Measurements from ENCODE around the gene GOLM1. TPM values are rescaled to one million over a fixed set of nuclear protein-coding genes. Genes with fewer than 3 reads are reported as not detected.

The GOLM1 gene
- total RNA-seq, 1 donor, result 6.9 TPM

DNA sequence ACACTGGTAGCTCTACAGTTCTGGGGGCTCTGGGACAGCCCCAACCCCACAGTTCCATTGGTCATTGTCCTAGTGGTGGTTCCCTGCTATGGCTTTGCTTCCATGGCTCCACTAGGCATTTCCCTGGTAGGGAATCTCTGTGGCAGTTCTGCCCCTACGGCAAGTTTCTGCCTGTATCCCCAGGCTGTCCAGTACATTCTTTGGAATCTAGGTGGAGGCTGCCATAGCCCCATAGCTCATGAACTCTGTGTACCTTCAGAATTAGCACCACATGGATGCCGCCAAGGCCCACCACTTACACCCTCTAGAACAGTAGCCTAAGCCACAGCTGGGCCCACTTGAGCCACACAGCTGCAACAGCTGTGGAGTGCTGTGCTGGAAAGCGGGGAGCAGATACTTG lies 3.3 kb upstream of the GOLM1 start:
- no peak overlapping the region for H3K4me3 ChIP-seq (ENCODE audit: low read length)
- peaks cover 28% of the 10 kb centered on the region for H3K27me3 ChIP-seq (ENCODE audit: insufficient read depth, low read length)
- H3K9me3 ChIP-seq (ENCODE audit: low read depth, low read length), result no peaks in the 10 kb centered on the region
- peaks cover 12% of the 10 kb centered on the region for H3K4me1 ChIP-seq (ENCODE audit: insufficient read depth, low read length)

DNA sequence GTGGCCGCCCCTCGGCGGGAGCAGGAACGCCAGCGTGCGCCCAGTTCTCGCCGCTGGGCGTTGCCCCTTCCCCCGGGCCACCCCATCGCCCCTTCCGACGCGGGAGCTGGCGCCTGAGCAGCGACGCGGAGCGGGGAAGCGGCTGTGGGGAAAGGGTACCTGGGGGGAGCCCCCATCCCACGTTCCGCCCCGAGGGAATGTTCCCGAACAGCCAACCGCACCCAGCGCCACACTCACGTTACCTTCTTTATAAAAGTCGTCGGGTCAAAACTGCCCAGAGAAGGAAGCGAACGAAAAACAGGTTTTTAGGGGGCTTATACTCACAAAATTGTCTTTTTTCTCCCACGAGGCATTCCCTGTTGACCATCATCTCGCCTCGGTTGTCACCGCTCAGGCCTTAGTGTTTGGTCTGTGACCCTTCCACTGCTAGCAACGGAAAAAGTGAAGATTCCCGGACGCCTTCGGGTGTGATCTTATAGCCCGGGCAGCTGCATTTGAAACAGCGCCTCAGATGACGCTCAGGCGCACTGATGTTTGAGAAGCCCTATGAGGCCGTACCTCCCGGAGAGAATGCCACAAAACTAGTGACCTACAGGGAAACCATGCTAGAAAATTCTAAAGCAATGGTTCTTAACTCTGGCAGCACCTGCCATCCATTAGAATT lies 475 bp upstream of the GOLM1 start:
- peaks cover 35% of the 10 kb centered on the region for H3K27me3 ChIP-seq (ENCODE audit: insufficient read depth, low read length)
- no peaks in the 10 kb centered on the region for H3K9me3 ChIP-seq (ENCODE audit: low read depth, low read length)
- H3K4me3 ChIP-seq (ENCODE audit: low read length), result peak overlapping the region; percentile 44

DNA sequence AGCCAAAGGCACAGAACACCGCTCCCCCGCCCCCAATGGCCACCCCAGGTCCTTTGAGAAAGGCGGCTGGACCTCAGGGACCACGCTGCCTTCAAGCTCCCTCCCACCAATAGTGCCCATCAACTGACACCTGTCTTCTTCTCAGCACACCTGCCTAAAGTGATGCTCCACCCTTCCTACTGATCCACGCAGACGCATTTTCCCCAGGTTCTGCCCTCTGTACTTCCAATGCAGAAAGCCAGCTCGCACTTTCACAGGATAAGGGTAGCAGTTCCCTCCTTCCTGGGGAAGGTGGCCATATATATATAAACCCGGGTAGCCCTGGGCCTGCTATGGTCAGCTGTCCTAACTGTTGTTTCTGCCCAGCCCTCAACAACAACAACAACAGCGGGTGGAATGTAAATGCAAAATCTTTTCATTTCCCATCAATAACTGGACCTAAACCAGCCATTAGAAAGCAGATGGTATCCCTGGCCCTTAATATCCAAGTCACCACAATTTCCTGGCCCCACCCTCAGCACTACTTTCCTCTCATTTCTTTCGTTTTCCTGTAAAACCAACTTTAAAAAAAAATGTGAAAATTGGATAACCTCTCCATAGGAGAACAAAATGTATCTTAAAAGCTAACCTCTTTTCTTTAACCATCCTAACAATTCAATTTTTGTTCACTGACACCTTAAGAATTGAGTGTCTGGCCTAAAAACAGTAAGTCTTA lies 1.7 kb downstream of the GOLM1 start:
- peaks cover 27% of the 10 kb centered on the region for H3K4me1 ChIP-seq (ENCODE audit: insufficient read depth, low read length)
- no peaks in the 10 kb centered on the region for H3K9me3 ChIP-seq (ENCODE audit: low read depth, low read length)
- peaks cover 29% of the 10 kb centered on the region for H3K27me3 ChIP-seq (ENCODE audit: insufficient read depth, low read length)
- no peak overlapping the region for H3K4me3 ChIP-seq (ENCODE audit: low read length)

More for the DNA sequence above, 475 bp upstream of the GOLM1 start:
- H3K4me1 ChIP-seq (ENCODE audit: insufficient read depth, low read length), result peaks cover 19% of the 10 kb centered on the region

DNA sequence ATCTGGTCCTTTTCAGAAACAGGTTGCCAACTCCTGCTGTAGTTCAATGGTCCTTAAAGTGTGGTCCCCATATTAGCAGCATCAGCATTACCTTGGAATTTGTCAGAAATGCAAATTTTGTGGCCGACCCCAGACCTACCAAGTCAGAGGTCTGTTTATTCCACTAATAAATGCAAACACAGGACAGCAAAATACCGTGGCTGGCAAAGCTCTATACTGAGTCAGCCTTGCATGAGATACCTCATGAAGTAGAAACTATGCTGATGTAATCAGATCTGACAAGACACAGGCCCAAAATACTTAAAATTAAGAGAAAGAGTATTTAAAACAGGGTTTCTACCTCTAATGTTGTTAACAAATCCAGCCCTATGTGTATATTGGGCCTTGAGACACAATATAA lies 3.0 kb downstream of the GOLM1 start:
- no peak overlapping the region for H3K4me3 ChIP-seq (ENCODE audit: low read length)
- peaks cover 29% of the 10 kb centered on the region for H3K27me3 ChIP-seq (ENCODE audit: insufficient read depth, low read length)
- H3K9me3 ChIP-seq (ENCODE audit: low read depth, low read length), result no peaks in the 10 kb centered on the region
- peaks cover 27% of the 10 kb centered on the region for H3K4me1 ChIP-seq (ENCODE audit: insufficient read depth, low read length)

DNA sequence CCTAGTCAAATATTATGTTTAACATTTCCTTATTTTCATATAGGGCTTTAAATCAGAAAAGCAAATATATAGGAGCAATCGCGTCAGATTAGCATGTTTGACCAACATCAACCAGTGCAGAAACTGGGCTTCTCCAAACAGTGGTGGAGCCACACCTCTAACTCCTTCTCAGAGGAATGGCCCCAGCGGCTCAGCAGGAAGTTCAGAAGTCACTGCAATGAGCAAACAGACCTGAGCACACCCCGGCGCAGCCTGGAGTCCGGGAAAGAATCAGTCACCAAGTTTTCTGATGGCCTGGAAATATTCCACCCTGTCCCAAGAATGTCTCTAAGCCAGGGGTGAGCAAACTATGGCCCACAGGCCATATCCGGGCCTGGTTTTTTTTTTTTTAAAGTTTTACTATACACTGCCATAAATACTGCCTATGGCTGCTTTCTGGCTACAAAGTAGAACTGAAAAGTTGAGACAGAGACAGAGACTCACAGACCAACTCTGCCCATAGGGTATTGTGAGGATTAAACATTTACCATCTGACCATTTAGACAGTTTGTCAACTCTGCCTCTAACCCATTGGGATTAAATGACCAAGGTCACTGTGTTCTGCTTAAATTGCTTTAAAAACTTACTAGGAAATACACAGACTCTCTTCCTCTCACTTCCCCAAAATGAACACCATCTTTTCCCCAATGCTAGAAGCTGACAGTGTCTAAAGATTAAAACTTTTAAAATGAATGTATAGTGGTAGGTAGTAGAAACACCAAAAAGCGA lies 5.4 kb downstream of the GOLM1 start:
- Histone ChIP-seq H3K4me1 (ENCODE audit: insufficient read depth, low read length) (peaks cover 23% of the 10 kb centered on the region), H3K4me3 (ENCODE audit: low read length) (no peak overlapping the region), H3K27me3 (ENCODE audit: insufficient read depth, low read length) (peaks cover 16% of the 10 kb centered on the region), H3K9me3 (ENCODE audit: low read depth, low read length) (no peaks in the 10 kb centered on the region)

DNA sequence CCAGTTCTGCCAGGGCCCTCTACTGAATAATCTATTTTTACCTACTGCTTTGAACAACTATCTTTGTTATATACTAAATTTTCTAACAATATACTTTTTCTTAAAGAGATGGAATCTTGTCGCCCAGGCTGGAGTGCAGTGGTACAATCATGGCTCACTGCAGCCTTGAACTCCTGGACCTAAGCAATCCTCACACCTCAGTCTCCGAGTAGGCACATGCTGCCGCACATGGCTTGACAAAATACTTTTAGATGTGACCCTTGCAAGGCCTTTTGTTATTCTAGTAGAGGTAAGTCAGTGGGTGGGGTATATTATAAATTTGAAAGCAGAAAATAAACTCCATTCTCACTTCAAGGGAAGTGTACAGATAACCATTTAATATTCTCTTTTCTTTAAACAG lies 7.9 kb downstream of the GOLM1 start:
- Histone ChIP-seq H3K4me1 (ENCODE audit: insufficient read depth, low read length) (peaks cover 12% of the 10 kb centered on the region), H3K9me3 (ENCODE audit: low read depth, low read length) (no peaks in the 10 kb centered on the region), H3K4me3 (ENCODE audit: low read length) (no peak overlapping the region), H3K27me3 (ENCODE audit: insufficient read depth, low read length) (peaks cover 2% of the 10 kb centered on the region)

DNA sequence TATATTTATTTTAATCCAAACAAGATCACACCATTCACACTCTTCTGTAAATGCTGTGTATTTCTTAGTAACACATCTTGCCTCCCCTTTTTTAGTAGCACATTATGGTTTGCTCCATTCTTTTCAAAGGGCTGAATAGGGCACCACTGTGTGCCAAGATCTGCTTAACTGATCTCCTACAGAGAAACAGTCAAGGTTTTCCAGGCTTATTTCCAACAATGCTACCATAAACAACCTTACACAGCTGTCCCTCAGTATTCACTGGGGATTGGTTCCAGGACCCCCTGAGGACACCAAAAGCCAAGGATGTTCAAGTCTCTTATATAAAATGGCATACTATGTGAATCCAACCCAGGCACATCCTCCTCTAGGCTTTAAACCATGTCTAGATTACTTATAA lies 16.5 kb downstream of the GOLM1 start:
- Histone ChIP-seq H3K4me3 (ENCODE audit: low read length) (no peak overlapping the region), H3K4me1 (ENCODE audit: insufficient read depth, low read length) (no peaks in the 10 kb centered on the region), H3K27me3 (ENCODE audit: insufficient read depth, low read length) (no peaks in the 10 kb centered on the region), H3K9me3 (ENCODE audit: low read depth, low read length) (no peaks in the 10 kb centered on the region)

DNA sequence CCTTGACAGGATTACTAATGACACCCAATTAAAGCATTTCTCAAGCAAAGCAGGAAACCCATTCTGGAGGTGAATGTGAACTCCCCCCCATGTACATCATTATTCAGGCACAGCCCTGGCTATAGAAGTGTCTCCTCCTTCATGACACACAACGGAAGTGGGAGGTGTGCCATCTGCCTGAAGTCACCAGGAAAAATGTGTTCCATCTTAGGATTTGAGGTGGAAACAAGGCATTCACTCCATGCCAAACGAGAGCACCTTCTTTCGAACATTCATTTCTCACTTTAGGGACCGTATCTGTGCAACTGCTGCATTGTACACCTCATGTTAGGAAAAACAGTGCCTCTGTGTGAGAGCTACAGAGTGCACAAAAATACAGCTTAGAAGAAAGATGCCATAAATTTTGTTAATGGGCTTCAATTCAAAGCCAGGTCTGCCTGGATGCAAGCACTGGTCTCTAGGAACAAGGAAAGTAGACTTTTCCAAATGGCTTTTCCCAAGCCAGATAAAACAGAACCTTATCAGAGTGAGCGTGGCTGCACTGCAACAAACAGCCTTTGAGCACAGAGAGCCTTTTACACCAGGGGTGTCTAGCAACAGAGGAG lies 19.4 kb downstream of the GOLM1 start:
- Histone ChIP-seq H3K4me3 (ENCODE audit: low read length) (no peak overlapping the region), H3K4me1 (ENCODE audit: insufficient read depth, low read length) (no peaks in the 10 kb centered on the region), H3K9me3 (ENCODE audit: low read depth, low read length) (no peaks in the 10 kb centered on the region), H3K27me3 (ENCODE audit: insufficient read depth, low read length) (no peaks in the 10 kb centered on the region)

DNA sequence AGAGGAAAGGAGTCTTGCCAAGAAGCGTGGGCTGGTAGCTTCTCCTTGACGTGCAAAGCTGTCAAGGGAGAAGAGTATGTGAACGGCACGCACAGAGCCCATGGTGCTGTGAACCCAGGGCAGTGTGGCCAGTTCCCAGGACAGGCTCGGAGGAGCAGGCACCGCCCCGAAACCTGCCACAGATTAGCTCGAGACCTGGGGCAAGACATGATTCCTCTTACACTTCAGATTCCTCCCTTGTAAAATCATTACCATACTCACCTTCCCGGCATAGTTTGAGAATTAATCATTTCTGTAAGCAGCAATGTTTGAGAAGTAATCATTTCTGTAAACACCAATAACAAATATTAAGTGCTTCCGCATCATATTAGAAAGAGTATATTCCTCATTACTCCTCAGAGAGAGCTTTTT lies 19.9 kb downstream of the GOLM1 start:
- Histone ChIP-seq H3K27me3 (ENCODE audit: insufficient read depth, low read length) (no peaks in the 10 kb centered on the region), H3K9me3 (ENCODE audit: low read depth, low read length) (no peaks in the 10 kb centered on the region), H3K4me3 (ENCODE audit: low read length) (no peak overlapping the region), H3K4me1 (ENCODE audit: insufficient read depth, low read length) (peaks cover 3% of the 10 kb centered on the region)

DNA sequence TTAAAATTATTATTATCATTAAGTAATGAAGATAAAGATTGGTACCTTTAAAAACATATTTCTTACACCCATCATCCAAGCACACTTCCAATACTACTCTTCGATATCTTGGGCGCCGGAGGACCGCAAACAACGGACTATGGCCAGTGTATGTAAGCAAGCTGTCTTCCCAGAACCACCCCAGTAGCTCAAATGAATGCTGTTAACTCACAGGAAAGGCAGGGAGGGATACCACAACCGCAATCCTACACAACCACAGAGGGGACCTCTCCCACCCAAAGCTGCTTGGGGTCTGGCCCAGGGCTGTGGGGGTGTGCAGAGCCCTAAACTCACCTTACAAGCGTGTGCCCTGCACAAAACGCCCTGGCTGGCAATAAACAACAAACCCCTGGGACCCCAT lies 20.6 kb downstream of the GOLM1 start:
- Histone ChIP-seq H3K9me3 (ENCODE audit: low read depth, low read length) (no peaks in the 10 kb centered on the region), H3K4me3 (ENCODE audit: low read length) (no peak overlapping the region), H3K4me1 (ENCODE audit: insufficient read depth, low read length) (peaks cover 5% of the 10 kb centered on the region), H3K27me3 (ENCODE audit: insufficient read depth, low read length) (no peaks in the 10 kb centered on the region)

DNA sequence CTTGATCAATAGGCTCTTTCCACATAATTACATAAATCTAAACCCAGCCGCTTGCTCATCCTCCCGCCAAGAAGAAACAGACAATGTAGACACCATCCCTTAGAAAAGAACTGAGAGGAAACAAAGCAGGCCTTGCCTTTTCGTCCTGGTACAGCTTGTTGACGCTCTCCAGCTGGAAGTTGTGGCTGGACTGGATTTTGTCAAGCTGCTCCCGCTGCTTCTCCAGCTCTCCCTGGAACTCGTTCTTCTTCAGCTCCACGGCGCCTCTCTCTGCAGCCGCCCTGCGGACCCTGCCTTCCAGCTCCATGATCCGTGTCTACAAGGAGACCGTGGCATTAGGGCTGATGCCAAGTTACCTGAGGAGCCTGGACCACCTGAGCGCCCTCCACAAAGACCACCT lies 22.1 kb downstream of the GOLM1 start:
- Histone ChIP-seq H3K4me3 (ENCODE audit: low read length) (no peak overlapping the region), H3K9me3 (ENCODE audit: low read depth, low read length) (no peaks in the 10 kb centered on the region), H3K4me1 (ENCODE audit: insufficient read depth, low read length) (peaks cover 5% of the 10 kb centered on the region), H3K27me3 (ENCODE audit: insufficient read depth, low read length) (no peaks in the 10 kb centered on the region)

DNA sequence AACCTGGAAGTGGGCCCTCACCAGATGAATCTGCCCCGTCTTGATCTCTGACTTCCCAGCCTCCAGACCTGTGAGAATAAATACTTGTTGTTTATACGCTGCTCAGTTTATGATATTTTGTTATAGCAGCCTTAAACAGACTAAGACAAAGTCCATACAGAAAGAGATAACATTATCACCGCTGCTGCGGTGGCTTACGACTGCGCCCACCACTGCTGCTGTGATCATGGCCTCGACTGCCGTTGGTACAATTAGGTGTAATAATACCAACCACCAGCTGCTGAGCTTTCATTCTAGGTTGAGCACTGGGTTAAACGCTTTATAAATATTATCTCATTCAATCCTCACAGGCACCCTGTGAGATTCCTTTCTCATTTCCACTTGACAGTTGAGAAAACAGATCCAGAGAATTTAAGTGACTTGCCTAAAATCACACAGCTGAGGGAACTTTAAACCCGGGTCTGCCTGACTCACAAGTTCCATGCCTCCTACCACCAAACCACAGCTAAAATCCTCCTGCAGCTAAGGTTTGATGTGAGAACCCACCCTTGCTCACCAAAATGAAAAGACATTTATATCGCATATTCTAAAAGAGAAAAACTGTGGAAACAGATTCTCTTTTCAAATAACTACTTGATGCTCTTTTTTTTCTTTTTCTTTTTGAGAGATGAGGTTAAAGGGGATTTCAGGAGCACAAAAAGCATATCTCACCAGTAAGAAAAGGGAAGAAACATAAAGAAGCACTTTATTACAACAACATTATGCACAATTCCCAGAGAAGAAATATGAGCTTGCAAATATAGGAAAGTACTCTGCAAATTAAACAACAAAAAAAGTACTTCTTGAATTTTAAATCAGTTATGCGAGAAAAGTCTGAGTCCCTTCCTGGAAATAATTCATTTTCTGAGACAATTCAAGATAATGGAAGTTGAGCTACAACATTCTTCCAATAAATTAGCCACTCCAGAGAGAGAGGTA lies 23.9 kb downstream of the GOLM1 start:
- no peaks in the 10 kb centered on the region for H3K27me3 ChIP-seq (ENCODE audit: insufficient read depth, low read length)
- H3K9me3 ChIP-seq (ENCODE audit: low read depth, low read length), result no peaks in the 10 kb centered on the region
- no peak overlapping the region for H3K4me3 ChIP-seq (ENCODE audit: low read length)
- peaks cover 5% of the 10 kb centered on the region for H3K4me1 ChIP-seq (ENCODE audit: insufficient read depth, low read length)

DNA sequence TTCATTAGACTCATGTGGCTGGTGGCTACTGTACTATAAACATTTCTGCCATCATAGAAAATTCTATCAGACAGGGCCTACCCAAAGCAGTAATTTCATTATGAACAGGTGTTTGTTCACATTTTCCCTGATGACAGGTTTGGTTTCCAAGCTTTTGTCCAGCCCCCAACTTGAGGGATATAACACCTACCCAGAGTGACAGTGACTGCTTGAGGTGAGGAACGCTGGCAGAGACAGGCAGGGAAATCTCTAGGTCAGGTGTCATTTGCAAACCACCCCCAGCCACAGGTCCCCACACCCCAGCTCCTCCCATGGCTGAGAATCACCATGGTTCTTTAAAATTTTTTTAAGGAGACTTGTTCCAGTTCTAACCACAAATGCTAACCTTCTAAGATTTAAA lies 25.5 kb downstream of the GOLM1 start:
- Histone ChIP-seq H3K27me3 (ENCODE audit: insufficient read depth, low read length) (no peaks in the 10 kb centered on the region), H3K9me3 (ENCODE audit: low read depth, low read length) (no peaks in the 10 kb centered on the region), H3K4me1 (ENCODE audit: insufficient read depth, low read length) (peaks cover 16% of the 10 kb centered on the region), H3K4me3 (ENCODE audit: low read length) (no peak overlapping the region)

DNA sequence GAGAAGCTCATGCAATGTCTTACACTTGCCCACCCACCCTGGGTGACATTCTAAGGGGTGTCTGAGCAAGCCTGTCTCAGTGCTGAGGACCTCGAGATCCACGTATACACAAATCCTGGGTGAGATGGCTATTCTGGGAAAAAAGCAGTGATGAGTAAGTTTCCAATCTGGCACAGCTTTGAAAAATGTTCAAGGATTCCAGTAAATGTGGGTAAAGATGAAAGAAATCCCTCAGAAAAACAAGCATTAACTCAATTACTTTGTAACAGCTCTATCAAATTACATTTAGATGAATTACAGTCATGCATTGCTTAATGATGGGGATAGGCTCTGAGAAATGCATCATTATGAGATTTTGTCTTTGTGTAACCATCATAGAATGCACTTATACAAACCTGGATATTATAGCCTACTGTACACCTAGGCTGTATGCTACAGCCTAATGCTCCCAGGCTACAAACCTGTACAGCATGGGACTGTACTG lies 26.9 kb downstream of the GOLM1 start:
- H3K4me1 ChIP-seq (ENCODE audit: insufficient read depth, low read length), result peaks cover 30% of the 10 kb centered on the region

More for the DNA sequence above, 26.9 kb downstream of the GOLM1 start:
- no peak overlapping the region for H3K4me3 ChIP-seq (ENCODE audit: low read length)
- no peaks in the 10 kb centered on the region for H3K27me3 ChIP-seq (ENCODE audit: insufficient read depth, low read length)
- no peaks in the 10 kb centered on the region for H3K9me3 ChIP-seq (ENCODE audit: low read depth, low read length)

Data from mononuclear cell (primary cell).